Measurements from ENCODE around the gene PDCD1. TPM values are rescaled to one million over a fixed set of nuclear protein-coding genes. Genes with fewer than 3 reads are reported as not detected.
A peak's percentile ranks its signal among the peaks of the same experiment; 100 is the strongest.

The PDCD1 gene
- polyA plus RNA-seq, 1 donor (not counting 4 experiments of a cell fraction or from before 2014, with no cell fraction given) = not detected

GRCh38 chr2:241901018-241901380 lies 42.3 kb upstream of the PDCD1 start:
- Histone ChIP-seq H3K79me2 (ENCODE audit: control insufficient read depth, insufficient read depth, low read length) (no peaks in the 10 kb centered on the region), H3K27me3 (ENCODE audit: control insufficient read depth, extremely low read depth, insufficient read depth, low read length) (peaks cover 11% of the 10 kb centered on the region), H3K4me1 (ENCODE audit: control insufficient read depth, extremely low read depth, insufficient read depth, low read length) (peaks cover 19% of the 10 kb centered on the region), H3K9ac (ENCODE audit: control insufficient read depth, extremely low read depth, insufficient read depth, low read length) (peak overlapping the region; percentile 58), H3K9me1 (ENCODE audit: control insufficient read depth, extremely low read depth, insufficient read depth, low read length) (no peaks in the 10 kb centered on the region), H3K9me3 (ENCODE audit: control insufficient read depth, low read depth, low read length) (no peaks in the 10 kb centered on the region), H3K4me3 (ENCODE audit: control insufficient read depth in 2 of 3, extremely low read depth in 1 of 3, insufficient read depth in 2 of 3, low read depth in 1 of 3, low read length in 3 of 3) (no peak overlapping the region), H4K20me1 (ENCODE audit: control insufficient read depth, extremely low read depth, insufficient read depth, low read length) (no peaks in the 10 kb centered on the region), H3K4me2 (ENCODE audit: control insufficient read depth, extremely low read depth, insufficient read depth, low read depth, low read length) (peak overlapping the region; percentile 84), H3K36me3 (ENCODE audit: control insufficient read depth in 2 of 2, extremely low read depth in 1 of 2, insufficient read depth in 2 of 2, low read length in 2 of 2) (no peaks in the 10 kb centered on the region), H3K27ac (ENCODE audit: control insufficient read depth, insufficient read depth, low read length) (peak overlapping the region; percentile 6), H2AFZ (ENCODE audit: control insufficient read depth, low read length) (peak overlapping the region; percentile 80)
- TF ChIP-seq, protein P1, sequence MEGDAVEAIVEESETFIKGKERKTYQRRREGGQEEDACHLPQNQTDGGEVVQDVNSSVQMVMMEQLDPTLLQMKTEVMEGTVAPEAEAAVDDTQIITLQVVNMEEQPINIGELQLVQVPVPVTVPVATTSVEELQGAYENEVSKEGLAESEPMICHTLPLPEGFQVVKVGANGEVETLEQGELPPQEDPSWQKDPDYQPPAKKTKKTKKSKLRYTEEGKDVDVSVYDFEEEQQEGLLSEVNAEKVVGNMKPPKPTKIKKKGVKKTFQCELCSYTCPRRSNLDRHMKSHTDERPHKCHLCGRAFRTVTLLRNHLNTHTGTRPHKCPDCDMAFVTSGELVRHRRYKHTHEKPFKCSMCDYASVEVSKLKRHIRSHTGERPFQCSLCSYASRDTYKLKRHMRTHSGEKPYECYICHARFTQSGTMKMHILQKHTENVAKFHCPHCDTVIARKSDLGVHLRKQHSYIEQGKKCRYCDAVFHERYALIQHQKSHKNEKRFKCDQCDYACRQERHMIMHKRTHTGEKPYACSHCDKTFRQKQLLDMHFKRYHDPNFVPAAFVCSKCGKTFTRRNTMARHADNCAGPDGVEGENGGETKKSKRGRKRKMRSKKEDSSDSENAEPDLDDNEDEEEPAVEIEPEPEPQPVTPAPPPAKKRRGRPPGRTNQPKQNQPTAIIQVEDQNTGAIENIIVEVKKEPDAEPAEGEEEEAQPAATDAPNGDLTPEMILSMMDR (optimal IDR thresholded peaks at IDR 0.05 in 1 of 3, IDR thresholded peaks at IDR 0.05 in 1 of 3, conservative IDR thresholded peaks at IDR 0.05 in 1 of 3; ENCODE audit: extremely low read depth in 1 of 3, insufficient read depth in 2 of 3, low read length in 3 of 3) = no peak
- TF ChIP-seq EZH2 (IDR thresholded peaks at IDR 0.05; ENCODE audit: low read length) = no peak
- peak; percentile 9 for FAIRE-seq
- no peak for DNase-seq (ENCODE audit: low read depth, low spot score)
- dilution Hi-C loops (cut with MboI; ENCODE audit: extremely low pct_ligation_motif_present, low sequenced_read_pairs) = no loop called here

- Histone ChIP-seq H3K4me2 (ENCODE audit: control insufficient read depth, extremely low read depth, insufficient read depth, low read depth, low read length) (peak overlapping the region; percentile 84), H3K9me3 (ENCODE audit: control insufficient read depth, low read depth, low read length) (no peaks in the 10 kb centered on the region), H2AFZ (ENCODE audit: control insufficient read depth, low read length) (peak overlapping the region; percentile 80), H3K9ac (ENCODE audit: control insufficient read depth, extremely low read depth, insufficient read depth, low read length) (peak overlapping the region; percentile 58), H4K20me1 (ENCODE audit: control insufficient read depth, extremely low read depth, insufficient read depth, low read length) (no peaks in the 10 kb centered on the region), H3K36me3 (ENCODE audit: control insufficient read depth in 2 of 2, extremely low read depth in 1 of 2, insufficient read depth in 2 of 2, low read length in 2 of 2) (no peaks in the 10 kb centered on the region), H3K9me1 (ENCODE audit: control insufficient read depth, extremely low read depth, insufficient read depth, low read length) (no peaks in the 10 kb centered on the region), H3K27ac (ENCODE audit: control insufficient read depth, insufficient read depth, low read length) (peak overlapping the region; percentile 6), H3K27me3 (ENCODE audit: control insufficient read depth, extremely low read depth, insufficient read depth, low read length) (peaks cover 11% of the 10 kb centered on the region), H3K79me2 (ENCODE audit: control insufficient read depth, insufficient read depth, low read length) (no peaks in the 10 kb centered on the region), H3K4me3 (ENCODE audit: control insufficient read depth in 2 of 3, extremely low read depth in 1 of 3, insufficient read depth in 2 of 3, low read depth in 1 of 3, low read length in 3 of 3) (no peak overlapping the region), H3K4me1 (ENCODE audit: control insufficient read depth, extremely low read depth, insufficient read depth, low read length) (peaks cover 24% of the 10 kb centered on the region)
- no peak for TF ChIP-seq EZH2 (IDR thresholded peaks at IDR 0.05; ENCODE audit: low read length)
- TF ChIP-seq, protein P1 (optimal IDR thresholded peaks at IDR 0.05 in 1 of 3, IDR thresholded peaks at IDR 0.05 in 1 of 3, conservative IDR thresholded peaks at IDR 0.05 in 1 of 3; ENCODE audit: extremely low read depth in 1 of 3, insufficient read depth in 2 of 3, low read length in 3 of 3) = no peak
- FAIRE-seq = no peak
- no peak for DNase-seq (ENCODE audit: low read depth, low spot score)
- dilution Hi-C loops (cut with MboI; ENCODE audit: extremely low pct_ligation_motif_present, low sequenced_read_pairs) = no loop called here
Measured at GRCh38 chr2:241900251-241901017, 41.7 kb upstream of the PDCD1 start.

All from keratinocyte (primary cell).